SH-SY5Y (cell line): ENCODE results near the gene TMTC4.

Experiments
- GATA2 ChIP-seq: IDR thresholded peaks from 2 replicates; pipeline ENCODE4 v1.6.1; 2011; ENCODE audit warnings: mild to moderate bottlenecking, low read depth, low read length
- GATA3 ChIP-seq: IDR thresholded peaks from 2 replicates; pipeline ENCODE4 v1.6.1; 2011; ENCODE audit warnings: low read depth, mild to moderate bottlenecking, low read length, moderate library complexity

GRCh38 chr13:100594731-100595130 lies 79.9 kb downstream of the TMTC4 start:
- no peak for TF ChIP-seq GATA3
- TF ChIP-seq GATA2, result no peak
